OCI-M2 (cell line): ENCODE measurements around the gene OR4F3.
"Not testable (repeated sequence)": the region's sequence is repeated elsewhere in the genome, so short reads cannot be mapped to it uniquely, and the experiment has no call there.

Experiments
- DNase-seq: peaks from one replicate; lab custom pipeline; 2025; ENCODE audit not compliant: unreplicated experiment; lab: John Stamatoyannopoulos, UW

The OR4F3 gene

GRCh38 chr5:181366968-181367367 is at the start of gene OR4F3:
Gene OR4F3 (plus strand): TSS chr5:181367268.
- not testable (repeated sequence) for DNase-seq
